GM18520 (cell line): ENCODE results near the gene PUSL1.

Experiments
- ATAC-seq: cut with Tn5 transposase; IDR thresholded peaks from one replicate; pipeline ENCODE4 v1.9.1; 2021; ENCODE audit not compliant: unreplicated experiment

PUSL1 gene

GRCh38 chr1:1321477-1321876, 13.1 kb downstream of the PUSL1 start:
- ATAC-seq: no peak

- no peak for ATAC-seq
These were observed 14.0 kb downstream of the PUSL1 start for GRCh38 chr1:1322418-1322817.

GRCh38 chr1:1322952-1323351, 14.6 kb downstream of the PUSL1 start:
- ATAC-seq: no peak

- ATAC-seq: no peak
These were observed 15.7 kb downstream of the PUSL1 start for GRCh38 chr1:1324084-1324523.

GRCh38 chr1:1324524-1325287, 16.3 kb downstream of the PUSL1 start, which contains the start of the genes CPTP and INTS11:
Gene CPTP, plus strand, starts transcription at chr1:1324802. Its CDS starts 2,109 bp downstream, at chr1:1326911.
Gene INTS11, minus strand, starts transcription at chr1:1324660. Its CDS starts 52 bp downstream, at chr1:1324608.
- peak; percentile 66 for ATAC-seq

- no peak for ATAC-seq
These were observed 17.1 kb downstream of the PUSL1 start for GRCh38 chr1:1325288-1326074.

- no peak for ATAC-seq
These were observed 17.7 kb downstream of the PUSL1 start for GRCh38 chr1:1326075-1326605.

GRCh38 chr1:1327291-1327690, 18.9 kb downstream of the PUSL1 start:
- no peak for ATAC-seq

GRCh38 chr1:1328254-1328653, 19.9 kb downstream of the PUSL1 start:
- ATAC-seq: no peak

- no peak for ATAC-seq
These were observed 21.2 kb downstream of the PUSL1 start for GRCh38 chr1:1329304-1330210.

GRCh38 chr1:1330366-1331067, 22.1 kb downstream of the PUSL1 start:
- no peak for ATAC-seq

- no peak for ATAC-seq
These were observed 22.9 kb downstream of the PUSL1 start, which contains the start of gene TAS1R3 for GRCh38 chr1:1331068-1331965. Gene TAS1R3, plus strand, starts transcription at chr1:1331280. Its CDS starts 66 bp downstream, at chr1:1331346.

- ATAC-seq: no peak
These were observed 23.8 kb downstream of the PUSL1 start for GRCh38 chr1:1332031-1332755.

GRCh38 chr1:1332774-1333480, 24.5 kb downstream of the PUSL1 start:
- no peak for ATAC-seq

- no peak for ATAC-seq
These were observed 25.3 kb downstream of the PUSL1 start for GRCh38 chr1:1333551-1334241.

- ATAC-seq: no peak
These were observed 26.4 kb downstream of the PUSL1 start for GRCh38 chr1:1334835-1335234.

- no peak for ATAC-seq
These were observed 26.9 kb downstream of the PUSL1 start for GRCh38 chr1:1335283-1335682.
